GM12874 (cell line): Measurements from ENCODE around the gene STRIT1.

Source experiments
- TF ChIP-seq, protein P1 (sequence below): IDR thresholded peaks from 2 replicates; pipeline ENCODE4 v1.5.1; 2011; ENCODE audit warnings: low read depth, mild to moderate bottlenecking, control low read depth, low read length, moderate library complexity; ENCODE audit not compliant: insufficient read depth

STRIT1 gene

DNA sequence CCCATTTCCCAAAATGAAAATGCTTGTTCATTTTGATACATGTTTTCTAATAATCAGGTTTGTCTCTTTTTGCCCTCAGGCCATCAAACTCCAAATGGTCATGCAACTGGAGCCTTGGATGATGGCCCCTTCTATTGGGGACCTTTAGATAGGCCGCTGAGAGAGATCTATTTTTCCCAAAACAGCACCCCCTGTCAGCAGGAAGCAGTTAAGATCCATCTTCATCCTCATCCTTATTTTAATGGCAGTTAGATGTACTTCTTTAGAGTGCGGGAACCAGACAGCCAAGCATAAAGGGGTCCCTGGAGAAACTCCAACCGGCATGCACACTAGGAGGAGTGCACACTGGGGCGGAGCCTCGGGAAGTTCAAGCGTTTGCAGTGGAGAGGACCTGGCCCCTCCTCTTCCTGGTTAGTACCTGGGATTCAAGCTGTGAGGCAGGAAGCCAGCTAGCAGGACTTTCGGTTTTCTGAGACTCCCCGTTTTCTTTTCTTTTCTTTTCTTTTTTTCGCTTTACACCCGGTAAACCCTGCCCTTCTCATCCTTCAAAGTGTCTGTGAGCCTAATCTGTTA, 31.9 kb upstream of the STRIT1 start:
- TF ChIP-seq, protein P1, sequence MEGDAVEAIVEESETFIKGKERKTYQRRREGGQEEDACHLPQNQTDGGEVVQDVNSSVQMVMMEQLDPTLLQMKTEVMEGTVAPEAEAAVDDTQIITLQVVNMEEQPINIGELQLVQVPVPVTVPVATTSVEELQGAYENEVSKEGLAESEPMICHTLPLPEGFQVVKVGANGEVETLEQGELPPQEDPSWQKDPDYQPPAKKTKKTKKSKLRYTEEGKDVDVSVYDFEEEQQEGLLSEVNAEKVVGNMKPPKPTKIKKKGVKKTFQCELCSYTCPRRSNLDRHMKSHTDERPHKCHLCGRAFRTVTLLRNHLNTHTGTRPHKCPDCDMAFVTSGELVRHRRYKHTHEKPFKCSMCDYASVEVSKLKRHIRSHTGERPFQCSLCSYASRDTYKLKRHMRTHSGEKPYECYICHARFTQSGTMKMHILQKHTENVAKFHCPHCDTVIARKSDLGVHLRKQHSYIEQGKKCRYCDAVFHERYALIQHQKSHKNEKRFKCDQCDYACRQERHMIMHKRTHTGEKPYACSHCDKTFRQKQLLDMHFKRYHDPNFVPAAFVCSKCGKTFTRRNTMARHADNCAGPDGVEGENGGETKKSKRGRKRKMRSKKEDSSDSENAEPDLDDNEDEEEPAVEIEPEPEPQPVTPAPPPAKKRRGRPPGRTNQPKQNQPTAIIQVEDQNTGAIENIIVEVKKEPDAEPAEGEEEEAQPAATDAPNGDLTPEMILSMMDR, result no peak

DNA sequence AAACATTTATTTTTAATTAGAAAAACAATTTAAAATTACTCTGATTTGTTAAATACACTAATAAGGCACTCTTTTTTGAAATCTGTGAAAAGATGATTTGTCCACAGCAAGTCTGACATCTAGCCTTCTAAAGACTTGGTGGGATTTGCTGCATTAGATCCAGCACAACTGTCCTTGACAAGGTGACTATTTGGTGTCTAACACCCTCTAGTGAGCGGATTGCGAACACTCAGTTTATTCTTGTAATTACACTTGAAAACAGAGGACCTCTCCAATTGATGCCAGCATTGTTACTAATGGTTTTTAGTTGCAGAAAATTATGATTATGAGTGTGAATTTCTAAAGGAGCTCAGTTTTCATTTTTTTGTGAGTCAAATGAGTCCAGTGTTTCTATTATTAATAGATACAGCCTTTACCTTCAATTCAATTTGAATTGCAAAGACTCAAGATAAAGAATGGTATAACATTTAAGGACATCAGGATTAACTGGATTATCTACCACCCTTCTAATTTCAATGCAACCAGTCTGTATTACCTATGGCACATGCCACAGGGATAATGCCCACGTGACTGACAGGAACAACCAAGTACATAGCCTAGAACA, 29.7 kb upstream of the STRIT1 start:
- TF ChIP-seq, protein P1, result peak; percentile 45; the same call in 1 of the 2 replicates

DNA sequence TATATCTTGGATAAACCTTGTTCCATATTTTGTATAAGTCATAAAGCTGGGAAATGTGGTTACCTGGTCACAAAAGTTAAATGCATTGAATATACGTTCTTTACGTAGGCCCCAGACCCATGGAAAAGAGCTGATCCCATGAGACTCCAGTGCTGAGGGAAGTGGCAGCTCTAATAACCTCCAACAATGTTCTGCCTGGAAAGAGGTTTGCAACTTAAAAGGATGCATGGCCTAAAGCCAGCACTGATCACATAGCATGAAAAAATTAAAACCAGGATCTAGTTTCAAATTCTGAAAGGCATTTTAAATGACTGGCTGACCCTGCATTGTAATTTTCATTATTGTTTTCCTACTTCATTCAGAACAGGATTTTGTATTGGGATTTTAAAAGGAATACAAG, 27.9 kb upstream of the STRIT1 start:
- TF ChIP-seq, protein P1, result no peak

DNA sequence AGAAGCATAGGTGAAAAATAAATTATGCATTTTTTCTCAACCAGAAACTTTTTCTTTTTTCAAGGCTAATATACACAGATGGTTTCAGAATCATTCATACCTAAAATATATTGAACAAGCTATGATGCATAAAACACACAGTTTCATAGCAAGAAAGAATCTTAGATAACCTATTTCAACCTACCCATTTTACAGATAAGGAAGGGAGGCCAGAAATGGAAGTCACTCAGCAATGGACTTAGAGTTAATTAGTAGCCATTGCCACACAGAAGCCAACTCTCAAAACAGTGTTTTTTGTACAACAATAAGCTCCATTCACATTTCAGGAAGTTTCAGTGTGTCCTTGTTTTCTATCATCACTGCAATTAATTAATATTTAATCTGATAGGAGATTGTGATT, 27.5 kb upstream of the STRIT1 start:
- TF ChIP-seq, protein P1, result no peak

GRCh38 chr3:155318740-155319139, 25.3 kb upstream of the STRIT1 start:
- TF ChIP-seq, protein P1, result no peak

DNA sequence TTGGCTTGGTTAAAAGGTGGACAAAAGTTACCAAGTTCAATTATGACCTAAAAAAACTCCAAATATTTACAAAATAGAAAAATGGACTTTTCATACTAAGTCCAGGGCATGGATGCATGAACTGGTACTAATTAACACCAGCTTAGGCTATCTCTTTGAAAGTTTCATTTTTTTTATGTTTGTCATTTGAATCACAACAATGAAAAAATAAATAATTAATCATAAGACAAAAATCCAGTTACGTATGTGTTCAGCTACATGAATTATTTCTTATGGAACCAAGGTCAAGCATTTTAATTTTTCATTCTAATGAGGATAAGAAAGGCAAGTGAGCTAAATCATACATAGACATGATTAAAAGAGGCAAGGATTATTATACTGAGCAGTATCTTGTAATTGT, 23.7 kb upstream of the STRIT1 start:
- TF ChIP-seq, protein P1, result no peak

GRCh38 chr3:155316426-155316825, 22.9 kb upstream of the STRIT1 start:
- TF ChIP-seq, protein P1, result no peak
